Endometrium (tissue), 2 donors: ENCODE measurements around the gene SPO11.

Source experiments
- FAIRE-seq: peaks from 2 replicates; lab custom pipeline; 2012; peaks lifted over from hg19 to GRCh38; lab: Jason Lieb, UNC
- donor health status: control.
- donor health status: control.

SPO11 gene

DNA sequence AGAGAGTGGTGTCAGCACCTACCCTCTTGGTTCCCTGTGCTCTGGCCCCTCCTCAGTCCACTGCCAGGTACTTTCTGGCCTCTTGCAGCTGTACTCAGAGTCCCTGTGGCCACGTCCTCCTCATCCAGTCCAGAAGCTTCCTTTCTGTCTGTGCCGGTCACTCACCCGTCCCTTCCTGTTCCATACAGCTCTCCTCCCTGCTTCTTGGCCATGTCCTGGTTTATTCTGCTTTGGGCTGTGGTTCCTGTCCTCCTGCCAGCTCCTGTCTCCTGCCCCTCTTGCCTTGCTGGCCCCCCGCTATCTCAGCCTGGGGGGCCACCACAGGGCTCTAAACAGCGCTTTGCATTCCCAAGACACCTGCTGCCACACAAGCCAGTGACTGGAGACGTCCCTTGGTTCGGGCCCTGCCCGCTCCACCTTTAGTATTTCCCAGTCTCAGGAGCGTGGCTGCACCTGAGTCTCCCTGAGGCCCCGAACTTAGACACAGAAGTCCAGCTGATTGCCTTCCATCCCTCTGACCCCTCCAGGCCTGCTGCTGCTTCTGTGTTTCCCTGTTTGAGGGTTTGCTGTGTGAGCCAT is 46.1 kb downstream of the SPO11 start:
- FAIRE-seq: no peak

DNA sequence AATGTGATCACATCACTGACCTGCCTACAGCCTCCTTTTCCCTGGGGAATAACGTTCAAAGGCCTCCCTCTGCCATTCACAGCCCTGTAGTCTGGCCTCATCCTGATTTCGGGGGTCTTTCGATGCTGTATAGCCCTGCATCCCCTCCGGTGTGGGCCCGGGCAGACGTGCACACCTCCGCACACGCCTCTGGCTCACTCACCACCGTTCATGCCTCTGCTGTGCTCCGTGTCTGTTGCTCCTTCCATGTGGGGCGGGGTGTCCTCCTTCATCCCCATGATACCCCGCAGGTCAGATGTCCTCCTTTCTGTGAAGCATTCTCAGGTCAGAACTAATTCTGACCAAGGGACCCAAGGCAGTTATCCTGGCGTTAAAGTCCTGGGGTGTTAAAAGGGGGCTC is 47.7 kb downstream of the SPO11 start:
- FAIRE-seq: no peak

GRCh38 chr20:57378107-57378506 is 48.5 kb downstream of the SPO11 start:
- no peak for FAIRE-seq

- FAIRE-seq: no peak
These were observed 49.2 kb downstream of the SPO11 start for GRCh38 chr20:57378646-57379262.

DNA sequence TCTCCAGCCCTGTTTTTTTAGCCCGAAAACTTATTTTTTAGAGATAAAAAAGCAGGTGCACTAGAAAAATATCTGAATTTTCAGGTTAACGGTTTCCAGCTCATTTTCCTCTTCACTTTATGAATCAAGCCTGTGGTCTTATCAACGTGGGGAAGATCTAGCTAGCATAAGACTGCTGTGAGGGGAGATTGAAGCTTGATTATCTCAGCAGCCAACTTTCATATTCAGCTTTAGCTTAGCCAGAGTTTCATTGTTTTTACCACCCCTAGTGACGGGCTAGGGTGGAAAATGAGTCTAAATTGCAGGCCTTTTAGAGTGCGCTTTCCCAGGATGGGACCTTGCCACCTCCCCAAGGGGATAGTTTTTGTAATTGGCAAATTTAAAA is 49.7 kb downstream of the SPO11 start:
- FAIRE-seq: no peak

GRCh38 chr20:57380081-57380750 is 50.6 kb downstream of the SPO11 start:
- no peak for FAIRE-seq

GRCh38 chr20:57381596-57382503 is 52.2 kb downstream of the SPO11 start:
- peak; percentile 63 for FAIRE-seq

DNA sequence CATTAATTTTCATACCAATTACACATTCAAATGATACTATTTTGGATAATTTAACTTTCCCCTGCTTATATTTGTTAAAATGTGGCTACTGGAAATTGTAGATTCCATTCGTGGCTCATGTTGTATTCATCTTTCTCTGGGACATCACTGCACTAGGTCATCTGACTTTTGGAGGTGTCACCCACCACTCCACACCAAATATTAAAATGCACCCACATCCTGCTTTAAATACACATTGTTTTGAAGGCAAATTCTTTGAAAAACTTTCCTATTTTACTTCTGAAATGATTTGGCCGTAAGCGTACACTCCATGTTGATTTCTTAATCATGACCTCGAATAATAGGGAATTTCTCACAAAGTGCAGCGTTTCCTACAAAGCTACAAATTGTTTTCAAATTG is 52.9 kb downstream of the SPO11 start:
- FAIRE-seq: no peak

GRCh38 chr20:57383447-57384347 is 54.1 kb downstream of the SPO11 start:
- no peak for FAIRE-seq

DNA sequence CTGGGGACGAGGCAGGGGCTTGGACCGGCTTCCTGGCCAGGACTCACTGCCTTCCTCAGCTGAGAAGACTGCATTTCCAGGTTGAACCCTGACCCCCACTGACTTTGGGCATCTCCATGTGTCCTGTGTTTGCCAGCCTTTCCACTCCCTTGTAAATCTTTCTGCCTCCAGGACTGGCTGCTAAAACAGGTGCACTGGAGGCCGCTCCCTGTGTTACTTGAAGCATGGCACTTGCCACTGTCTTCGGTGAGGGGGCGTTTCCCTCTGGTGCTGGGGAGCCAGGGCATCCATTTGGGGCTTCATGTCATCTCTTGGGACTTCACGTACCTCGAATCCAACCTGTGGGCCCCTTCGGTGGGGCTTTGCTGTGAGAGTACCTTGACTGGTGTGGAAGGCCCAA is 54.9 kb downstream of the SPO11 start:
- FAIRE-seq: no peak

GRCh38 chr20:57384953-57385761 is 55.6 kb downstream of the SPO11 start:
- no peak for FAIRE-seq

DNA sequence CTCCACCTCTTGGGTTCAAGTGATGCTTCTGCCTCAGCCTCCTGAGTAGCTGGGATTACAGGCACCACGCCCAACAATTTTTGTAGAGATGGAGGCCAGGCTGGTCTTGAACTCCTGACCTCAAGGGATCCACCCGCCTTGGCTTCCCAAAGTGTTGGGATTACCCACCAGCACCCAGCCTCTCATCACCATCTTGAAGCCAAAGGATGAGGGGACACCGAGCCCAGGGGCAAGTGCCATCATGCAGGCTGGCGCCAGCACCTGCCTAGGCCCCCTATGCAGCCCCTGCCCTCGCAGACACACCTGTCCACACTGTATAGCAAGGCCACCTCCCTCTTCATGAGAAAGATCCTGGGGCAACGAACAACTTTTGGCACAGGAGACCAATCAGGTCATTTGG is 56.3 kb downstream of the SPO11 start:
- FAIRE-seq: no peak

GRCh38 chr20:57386762-57387161 is 57.2 kb downstream of the SPO11 start:
- FAIRE-seq: no peak

DNA sequence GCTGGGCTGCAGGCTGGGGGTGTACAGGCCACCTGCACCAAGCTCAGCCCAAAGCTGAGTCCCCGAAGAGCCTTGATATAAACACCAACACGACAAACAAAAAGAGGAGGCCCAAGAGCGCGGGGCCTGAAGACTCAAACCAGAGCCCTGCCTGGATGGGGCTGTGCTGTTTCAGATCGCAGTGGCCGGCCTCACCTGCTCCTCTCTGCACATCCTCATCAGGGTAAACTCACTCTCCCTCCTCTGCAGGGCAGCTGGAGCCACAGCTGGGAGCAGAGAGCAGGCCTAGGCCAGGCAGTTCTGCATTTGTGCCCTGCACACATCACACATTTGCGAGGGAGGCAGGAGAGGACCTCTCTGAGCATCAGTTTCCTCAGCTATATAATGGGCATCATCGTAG is 57.9 kb downstream of the SPO11 start:
- FAIRE-seq: no peak

- no peak for FAIRE-seq
These were observed 58.4 kb downstream of the SPO11 start for GRCh38 chr20:57387945-57388371.

DNA sequence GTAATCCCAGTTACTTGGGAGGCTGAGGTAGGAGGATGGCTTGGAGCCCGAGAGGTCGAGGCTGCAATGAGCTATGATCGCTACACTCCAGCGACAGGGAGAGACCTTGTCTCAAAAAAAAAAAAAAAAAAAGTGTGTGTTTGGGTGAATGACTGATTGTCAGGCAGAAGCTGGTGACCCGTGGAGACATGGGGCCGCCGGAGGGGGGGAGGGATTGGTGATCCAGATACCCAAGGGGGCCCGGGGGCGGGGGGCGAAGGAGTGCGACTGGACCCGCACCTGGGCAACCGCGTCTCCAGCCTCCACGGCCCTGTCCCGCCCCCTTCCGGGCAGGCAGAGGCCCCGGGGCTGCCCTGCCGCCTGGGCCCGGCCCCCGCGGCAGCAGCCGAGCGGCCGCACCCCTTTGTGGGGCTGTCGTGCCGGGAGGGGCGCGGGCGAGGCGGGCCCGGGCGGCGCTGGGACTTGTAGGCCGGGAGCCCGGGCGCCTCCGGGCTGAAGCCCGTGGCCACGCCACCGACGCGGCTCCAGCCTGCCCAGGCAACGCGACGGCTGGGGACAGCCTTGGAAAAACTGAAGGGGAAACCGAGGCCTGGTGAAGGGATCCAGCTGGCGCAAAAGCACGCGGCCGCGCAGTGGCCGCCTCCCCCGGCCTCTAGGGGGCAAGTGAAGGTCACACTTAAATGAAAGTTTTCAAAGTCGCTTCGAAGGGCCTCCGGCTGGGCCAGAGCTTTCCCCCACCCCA is 59.5 kb downstream of the SPO11 start:
- no peak for FAIRE-seq

DNA sequence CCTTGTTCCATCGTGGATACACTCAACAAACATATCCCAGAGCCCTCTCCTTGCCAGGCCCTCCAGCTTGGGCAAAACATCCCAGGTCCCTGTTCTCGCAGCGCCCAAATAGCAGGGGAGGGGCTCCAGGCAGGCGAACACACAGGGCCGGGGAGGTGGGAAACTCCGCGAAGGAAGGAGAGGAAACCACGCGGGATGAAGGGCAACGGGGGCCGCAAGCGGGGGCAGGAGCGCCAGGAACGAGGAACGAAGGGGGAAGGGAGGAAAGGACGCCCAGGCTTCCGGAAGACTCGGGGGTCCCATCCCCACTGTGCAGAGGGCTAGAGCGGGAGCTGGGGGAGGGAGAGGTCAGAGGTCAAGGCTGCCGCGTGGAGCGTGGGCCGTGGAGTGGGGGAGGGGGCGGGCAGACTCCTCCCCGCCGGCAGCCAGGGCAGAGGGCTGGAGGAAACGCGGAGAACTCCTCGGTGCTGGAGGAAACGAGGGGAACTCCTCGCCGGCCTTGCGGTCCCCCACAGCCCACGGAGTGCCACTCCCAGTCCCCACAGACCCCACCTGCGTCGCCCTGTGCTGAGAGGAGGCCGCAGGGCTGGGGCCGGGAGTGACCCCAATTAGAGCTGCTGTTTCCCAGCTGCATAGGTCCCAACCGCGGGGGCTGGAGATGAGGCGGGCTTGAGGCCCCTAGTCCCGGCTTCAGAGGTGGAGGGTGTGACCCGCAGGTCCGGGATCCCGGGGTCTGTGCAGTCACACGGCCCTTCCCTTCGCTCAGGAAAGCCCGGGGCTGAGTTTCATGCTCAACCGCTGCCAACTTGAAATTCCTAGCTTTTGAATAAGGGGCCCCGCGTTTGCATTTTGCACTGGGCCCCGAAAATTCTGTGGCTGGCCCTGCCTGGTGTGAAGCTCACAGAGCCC is 60.3 kb downstream of the SPO11 start:
- no peak for FAIRE-seq

- no peak for FAIRE-seq
These were observed 61.2 kb downstream of the SPO11 start, which contains the start of gene RBM38 for GRCh38 chr20:57390604-57391438. Gene RBM38 (plus strand): TSS chr20:57391396. CDS start chr20:57391582, 186 bp downstream.
